Activated gamma-delta T cell treated with anti-CD3 and anti-CD28 coated beads, Interleukin-2, amount 50 U/mL, for 16 hours (primary cell): Measurements from ENCODE around the gene KIF3A.

Experiments used
- DNase-seq: peaks from one replicate; pipeline ENCODE4 v3.0.0-alpha.2; 2020; ENCODE audit warnings: low read depth

Gene KIF3A

DNA sequence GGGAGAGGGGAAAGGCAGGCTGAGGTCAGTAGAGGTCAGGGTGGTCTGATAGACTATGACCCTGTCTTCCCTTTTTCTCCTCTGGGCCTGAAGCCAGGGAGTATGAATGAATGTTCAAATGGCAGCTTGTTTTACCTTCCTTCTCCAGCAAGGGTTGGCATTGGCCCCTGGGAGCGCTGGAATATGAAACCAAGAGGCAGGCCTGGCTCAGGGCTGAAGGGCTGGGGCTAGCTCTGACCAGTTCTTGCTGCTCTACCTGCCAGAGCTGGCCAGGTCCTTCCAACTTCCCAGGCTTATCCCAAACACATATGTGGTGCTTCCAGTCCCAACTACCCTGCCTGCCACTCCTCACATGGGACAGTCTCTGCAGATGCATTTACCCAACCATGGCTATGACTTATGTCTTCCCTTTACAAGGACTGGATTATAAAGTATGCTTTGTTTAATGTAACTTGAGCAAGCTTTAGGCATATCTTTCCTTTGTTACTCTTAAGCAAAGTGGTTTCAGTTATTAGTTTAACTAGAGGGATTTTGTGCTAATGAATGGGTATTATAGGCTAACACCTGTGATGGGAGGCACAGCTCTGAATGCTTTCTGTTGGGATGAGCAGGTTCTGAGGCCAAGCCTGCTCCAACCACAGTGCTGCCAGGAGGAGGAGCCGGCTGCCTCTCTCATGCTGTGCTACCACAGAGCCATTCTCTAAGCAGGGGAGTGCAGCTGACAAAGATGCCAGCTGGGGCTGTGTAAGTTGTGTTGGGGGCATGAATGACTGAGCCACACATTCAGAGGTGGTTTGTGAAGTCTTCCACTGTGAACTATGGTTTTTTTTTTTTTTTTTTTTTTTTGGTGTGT, 16.0 kb upstream of the KIF3A start:
- no peak for DNase-seq

DNA sequence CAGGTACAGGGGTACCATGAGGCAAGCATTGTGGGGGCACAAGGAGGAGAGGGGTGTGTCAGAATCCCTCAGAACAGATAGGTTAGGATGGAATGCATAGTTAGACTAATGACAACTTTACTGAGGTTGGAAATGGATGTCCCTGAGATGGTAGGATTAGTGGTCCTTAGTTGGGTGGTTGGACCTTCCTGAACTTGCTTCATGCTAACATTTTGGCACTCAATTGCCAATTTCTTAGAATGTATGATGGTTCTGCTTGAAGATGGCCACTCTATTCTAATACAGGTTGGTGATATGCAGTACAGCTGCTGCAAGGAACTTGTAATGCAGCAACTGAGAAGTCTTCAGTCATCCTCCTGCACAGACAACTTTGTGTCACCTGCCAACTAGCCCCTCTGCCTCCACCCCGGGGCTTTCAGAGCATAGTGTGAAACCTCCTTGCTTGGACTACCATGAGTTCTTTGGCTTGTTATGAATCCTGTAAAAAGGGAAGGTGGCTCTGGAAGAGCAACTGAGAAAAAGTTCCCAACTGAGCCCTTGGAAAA, 15.3 kb upstream of the KIF3A start:
- no peak for DNase-seq

DNA sequence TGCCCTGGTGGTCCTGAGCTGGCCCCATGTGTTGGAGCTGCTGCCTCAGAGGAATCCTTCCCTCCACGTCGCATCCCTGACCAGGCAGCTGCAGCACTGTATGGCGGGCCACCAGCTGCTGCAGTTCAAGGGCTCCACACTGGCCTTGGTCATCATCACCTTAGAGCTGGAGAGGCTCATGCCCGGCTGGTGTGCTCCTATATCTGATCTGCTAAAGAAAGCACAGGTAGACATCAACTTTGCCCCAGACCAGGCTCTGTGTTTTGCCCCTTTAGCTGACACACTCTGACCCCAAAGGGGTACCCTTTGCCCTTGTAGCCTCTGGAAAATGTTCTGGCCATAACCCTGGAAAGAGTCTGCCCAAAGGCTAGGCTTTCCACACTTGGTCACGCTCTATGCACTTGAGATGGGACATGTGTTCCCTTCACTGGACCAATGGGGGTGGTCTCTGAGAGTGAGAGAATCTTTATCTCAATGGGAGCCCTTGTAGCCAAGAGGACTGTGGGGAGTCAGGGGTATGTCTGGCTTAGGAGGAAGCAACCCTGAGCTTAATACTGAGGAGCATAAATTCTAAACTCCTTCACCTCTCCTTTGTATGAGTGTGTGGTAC, 14.7 kb upstream of the KIF3A start:
- DNase-seq: no peak

DNA sequence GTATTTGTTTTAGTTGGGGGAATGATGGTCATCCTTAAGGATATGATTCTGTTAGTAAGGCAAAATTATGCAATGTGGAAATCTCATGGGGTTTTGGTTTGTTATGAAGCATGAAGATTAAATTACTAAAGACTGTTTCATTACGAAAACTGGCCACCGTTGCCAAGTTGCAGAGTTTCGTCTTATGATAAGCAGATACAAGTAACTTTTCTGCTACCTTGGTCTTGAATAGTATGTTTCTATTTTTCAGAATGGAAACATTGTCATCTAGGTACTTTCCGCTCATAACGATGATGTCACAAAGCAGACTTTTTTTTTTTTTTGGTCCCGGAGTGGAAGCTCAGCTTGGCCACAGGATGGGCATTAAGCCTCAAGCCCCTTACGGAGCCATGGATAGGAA, 14.1 kb upstream of the KIF3A start:
- no peak for DNase-seq

DNA sequence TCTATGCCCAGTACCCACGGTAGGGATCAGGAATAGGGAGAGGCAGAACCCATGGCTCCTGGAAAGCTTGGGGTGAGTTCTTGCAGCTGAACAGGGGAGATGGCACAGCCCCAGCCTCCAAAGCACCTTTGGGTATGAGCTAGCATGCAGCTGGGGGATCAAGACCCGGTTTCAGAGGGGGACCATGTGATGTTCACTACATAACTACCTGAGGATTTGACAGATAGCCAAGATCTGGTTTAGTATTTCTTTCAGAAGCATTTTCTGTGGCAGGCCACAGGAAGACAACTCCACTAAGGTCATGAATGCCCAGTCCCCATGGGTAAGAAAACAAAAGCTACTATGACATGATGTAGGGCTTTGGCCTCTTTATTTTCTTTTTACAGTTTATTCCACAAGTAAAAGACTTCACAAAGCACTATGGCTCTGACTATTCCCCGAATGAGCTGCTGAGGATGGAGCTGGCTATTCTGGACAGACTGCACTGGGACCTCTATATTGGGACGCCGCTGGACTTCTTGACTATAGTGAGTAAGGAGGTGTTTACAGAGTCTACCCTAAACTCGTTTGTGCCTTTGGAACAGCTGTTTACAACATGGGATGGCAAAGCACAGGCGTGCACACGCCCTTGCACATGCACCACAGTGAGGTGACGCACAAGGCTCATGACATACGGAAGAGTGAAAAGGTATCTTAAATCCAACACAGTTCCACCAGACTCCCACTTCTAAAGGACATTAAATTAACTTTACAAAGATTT, 13.3 kb upstream of the KIF3A start:
- DNase-seq: no peak

DNA sequence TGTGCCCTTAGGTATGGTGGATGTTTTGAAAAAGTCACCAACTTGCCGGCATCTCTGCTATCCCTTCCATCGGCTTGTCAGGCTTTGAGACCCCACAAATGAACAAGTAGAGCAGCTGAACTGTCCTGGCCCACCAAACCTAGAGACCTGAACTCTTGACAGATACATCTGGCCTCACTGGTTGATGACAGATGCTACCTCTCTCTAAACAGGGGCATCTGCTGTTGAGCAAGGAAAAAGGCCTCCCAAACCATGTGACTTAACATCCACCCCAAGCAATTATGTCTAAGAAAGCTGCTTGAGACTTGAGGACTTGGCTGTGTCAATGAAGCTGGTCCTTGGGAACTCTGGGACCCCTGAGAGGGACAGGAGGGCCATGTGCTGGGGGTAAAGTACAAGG, 12.2 kb upstream of the KIF3A start:
- no peak for DNase-seq

DNA sequence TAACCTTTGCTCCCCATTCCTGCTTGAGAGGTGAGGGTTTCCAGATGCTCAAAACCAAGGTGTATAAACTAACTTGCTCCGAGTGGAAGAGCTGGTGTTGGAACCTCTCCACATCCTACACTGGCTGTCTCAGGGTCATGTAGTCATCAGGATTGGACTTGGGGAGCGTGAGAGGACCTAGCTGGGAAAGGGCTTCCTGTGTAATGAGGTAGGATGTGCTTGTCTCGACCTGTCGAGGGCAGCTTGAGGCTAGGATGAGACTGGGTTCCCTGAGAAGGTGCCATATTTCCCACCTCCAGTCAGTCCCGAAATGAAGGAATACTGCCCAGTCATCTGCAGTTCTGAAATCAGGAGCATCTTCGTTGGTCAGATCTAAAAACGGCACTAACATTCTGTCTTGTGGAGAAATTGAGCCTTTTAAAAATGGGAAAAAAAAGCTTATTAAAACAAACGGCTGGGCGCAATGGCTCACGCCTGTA, 11.2 kb upstream of the KIF3A start:
- DNase-seq: no peak

DNA sequence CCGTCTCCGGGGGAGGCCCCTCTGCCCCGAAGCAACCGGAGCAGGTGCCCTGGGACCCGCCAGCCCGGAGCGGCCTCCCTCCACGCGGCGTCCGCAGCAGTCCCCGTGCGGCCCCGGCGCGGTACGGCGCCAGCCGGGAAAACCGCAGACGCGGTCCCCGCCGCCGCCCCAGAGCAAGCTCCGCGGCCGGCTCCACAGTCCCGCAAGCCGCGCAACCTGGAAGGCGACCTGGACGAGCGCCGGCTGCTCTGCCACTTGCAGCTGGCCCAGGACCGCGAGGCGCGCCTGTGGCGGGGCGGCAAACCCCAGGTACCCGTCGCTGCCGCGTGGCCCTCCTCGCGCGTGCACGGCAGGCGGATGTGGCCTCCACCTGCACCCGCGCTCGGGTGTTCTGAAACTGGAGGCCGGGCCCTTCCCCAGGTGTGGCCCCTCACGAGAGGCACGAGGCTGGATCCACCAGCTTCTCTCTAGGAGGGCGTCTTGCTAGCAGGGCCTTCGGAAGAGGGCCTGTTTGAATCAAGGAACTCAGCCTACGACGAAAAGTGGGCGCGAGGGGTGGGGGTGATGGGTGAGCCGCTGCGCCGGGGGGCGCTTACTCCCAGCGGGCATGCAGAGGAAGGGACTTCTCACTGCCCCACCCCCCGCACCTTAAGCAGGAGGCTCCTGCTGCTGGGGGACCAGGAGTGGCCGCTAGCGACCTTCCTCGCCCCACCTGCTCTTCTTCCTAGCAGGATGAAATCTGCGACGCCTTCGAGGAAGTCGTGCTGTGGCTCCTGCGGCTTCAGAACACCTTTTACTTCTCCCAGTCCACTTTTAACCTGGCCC, 10.5 kb upstream of the KIF3A start:
- peak; percentile 21 for DNase-seq

DNA sequence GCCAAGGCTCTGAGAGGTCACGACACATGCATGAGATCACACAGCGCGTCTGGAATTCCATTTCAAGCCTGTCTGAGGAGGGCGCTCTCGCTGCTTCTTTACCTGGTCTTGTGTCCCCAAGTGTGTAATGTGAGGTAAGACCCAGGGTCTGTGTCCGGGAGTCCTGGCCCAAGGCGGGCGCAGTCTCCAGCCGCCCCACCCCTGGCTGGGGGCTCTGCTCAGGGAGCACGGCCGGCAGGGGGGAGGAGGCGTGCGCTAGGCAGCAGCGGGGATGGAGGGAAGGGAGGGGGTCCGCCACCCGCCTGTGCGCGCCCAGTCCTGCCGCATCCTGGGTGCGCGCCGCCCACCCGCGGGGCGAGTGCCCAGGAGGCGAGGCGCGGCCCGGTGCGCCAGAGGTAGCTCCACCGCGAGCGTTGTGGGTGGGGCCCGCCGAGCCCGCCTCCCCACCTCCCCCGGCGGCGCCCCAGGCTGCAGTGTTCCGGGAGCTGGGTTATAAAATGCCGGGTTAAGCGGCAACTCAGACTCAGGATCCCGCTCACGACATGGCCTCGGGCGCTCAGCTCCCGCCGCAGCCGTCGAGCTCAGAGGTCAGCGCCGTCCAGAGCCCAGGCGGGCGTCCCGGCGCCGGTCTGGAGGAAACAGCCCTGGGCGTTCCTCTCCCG, 9.7 kb upstream of the KIF3A start, which contains the start of gene CCNI2:
CCNI2 (plus strand) TSS at position 473 of the 662 bp plus-strand sequence; CDS start at position 543, 70 bp downstream.
- peak; percentile 39 for DNase-seq

DNA sequence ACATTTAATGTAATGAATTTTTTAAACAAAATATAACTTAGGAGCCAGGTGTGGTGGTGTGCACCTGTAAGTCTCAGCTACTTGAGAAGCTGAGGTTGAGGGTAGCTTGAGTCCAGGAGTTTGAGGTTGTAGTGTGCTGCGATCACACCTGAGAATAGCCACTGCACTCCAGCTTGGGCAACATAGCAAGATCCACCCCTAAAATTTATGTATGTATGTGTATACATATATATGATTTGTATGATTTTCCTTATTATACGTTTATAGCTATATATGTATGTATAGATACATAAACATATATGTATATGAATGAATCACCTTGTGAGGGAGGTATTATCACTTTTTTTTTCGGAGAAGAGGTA, 9.2 kb upstream of the KIF3A start:
- no peak for DNase-seq

DNA sequence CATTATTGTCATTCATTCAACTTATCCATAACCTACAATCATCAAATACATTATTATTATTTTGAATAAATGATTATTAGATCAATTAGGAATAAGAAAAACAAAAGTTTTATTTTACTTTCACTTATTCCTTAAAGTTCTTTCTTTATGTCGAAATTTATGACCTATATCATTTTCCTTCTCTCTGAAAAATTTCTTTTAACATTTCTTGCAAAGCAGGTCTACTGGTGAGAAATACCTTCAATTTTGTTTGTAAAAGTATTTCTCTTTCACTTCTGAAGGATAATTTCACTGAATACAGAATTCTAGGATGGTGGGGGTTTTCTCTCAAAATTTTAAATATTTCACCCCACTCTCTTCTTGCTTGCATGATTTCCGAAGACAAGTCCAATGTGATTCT, 7.3 kb upstream of the KIF3A start:
- DNase-seq: no peak

DNA sequence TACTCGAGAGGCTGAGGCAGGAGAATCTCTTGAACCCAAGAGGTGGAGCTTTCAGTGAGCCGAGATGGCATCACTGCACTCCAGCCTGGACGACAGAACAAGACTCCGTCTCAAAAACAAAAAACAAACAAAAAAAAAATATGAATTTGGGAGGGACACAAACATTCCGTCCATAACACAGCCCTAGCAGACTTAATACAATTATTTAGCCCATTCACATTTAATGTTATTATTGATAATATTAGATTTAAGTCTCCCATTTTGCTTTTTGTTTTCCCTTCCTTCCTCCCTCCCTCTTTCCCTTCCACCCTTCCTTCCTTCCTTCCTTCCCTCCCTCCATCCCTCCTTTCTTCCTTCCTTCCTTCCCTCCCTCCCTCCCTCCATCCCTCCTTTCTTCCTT, 5.3 kb upstream of the KIF3A start:
- no peak for DNase-seq

DNA sequence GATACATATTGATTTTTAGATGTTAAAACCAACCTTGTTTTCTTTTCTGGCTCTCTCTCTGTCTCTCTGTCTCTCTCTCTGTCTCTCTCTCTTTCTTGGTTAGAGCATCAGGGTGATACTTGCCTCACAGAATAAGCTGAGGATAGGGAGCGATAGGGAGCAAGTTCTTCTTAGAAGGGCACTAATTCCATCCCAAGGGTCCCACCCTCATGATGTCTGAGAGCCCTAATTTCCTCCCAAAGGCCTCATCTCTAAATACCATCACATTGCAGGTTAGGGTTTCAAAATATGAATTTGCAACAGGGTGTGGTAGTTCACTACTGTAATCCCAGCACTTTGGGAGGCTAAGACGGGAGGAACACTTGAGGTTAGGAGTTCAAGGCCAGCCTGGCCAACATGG, 4.8 kb upstream of the KIF3A start:
- no peak for DNase-seq

DNA sequence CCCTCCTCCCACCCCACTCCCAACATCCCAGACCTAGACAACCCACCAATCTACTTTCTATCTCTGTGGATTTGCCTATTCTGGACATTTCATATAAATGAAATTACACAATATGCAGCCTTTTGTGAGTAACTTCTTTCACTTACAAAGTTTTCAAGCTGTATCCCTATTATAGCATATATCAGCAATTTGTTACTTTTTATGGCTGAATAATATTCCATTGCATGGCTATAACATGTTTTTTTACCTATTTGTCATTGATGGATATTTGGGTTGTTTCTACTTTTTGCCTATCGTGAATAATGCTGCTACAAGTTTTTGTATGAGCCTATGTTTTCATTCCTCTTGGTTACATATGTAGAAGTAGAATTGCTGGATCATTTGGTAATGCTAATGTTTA, 1.9 kb upstream of the KIF3A start:
- no peak for DNase-seq

DNA sequence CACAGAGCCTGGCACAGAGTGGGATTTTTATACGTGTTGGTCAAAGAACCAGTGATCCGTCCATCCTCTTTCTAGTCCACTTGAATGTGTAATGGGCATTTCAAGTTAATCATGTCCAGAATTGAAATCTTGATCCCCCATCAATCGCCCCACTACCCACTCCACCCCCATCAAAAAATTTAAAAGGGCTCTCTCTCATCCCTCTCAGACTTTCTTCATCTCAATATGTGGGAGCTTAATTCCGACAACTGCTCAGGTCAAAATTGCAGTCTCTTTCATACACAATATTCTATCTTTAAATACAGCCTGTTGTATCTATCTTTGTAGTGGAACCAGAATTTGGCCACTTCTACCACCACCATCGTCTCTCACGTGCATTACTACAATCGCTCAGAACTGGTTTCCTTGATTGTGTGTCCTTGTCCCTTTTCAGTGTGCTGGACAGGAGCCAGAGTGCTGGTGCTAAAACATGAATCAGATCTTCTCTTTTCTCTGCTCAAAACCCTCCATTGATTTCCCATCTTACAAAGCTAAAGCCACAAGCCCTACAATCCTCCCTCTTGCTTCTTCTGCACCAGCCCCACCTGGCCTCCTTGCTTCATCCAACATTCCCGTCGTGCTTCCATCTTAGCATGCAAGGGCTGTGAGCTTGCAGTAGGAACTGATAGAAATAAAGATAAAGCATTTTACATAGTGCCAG, 786 bp upstream of the KIF3A start:
- DNase-seq: no peak

DNA sequence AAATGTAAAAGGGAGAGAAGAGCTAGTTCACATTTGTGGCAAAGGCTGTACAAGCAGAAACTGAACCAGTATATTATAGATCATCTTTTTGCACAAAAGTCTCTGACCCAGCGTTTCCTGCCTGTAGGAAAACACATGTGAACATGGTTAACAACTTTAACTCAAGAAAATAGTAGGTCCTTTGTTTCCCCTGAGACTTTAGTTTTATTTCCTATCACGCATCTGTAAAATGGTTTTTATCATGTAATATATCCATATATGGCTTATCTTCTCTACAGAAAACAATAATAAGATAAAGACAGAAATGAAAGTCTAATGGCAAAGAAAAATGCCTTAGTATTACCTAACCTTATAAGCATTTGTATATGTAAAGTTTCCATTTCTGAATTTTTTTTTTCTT, 2.7 kb downstream of the KIF3A start:
- no peak for DNase-seq

DNA sequence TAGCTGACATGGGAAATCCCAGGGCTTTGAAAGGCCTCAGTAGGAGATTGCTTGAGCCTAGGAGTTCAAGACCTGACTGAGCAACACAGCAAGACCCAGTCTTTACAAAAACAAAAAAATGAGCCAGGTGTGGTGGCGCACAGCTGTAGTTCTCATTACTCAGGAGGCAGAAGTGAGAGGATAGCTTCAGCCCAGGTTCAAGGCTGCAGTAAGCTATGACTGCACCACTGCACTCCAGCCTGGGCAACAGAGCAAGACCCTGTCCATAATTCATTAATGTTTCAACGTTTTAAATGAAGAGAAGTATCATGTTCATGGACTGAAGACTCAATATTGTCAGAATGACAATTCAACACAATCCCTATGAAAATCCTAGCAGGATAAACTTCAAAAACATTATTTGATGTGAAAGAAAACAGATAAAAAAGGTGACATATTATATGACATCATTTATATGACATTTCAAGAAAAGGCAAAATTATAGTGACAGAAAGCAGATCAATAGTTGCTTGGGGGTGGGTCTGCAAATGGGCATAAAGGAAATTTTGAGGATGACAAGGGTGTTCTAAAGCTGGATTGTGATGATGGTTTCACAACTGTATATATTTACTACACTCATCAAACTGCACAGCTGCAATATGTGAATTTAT, 3.7 kb downstream of the KIF3A start:
- DNase-seq: no peak

DNA sequence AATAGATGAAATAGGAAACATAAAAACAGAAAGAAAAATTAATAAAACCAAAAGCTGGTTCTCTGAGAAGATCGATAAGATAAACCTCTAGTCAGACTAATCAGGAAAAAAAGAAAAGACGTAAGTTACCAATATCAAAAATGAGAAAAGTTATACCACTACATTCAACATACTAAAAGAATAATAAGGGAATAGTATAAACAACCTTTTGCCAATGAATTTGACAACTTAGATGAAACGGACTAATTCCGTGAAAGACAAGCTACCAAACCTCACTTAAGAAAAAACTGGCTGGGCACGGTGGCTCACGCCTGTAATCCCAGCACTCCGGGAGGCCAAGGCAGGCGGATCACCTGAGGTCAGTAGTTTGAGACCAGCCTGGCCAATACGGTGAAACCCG, 7.5 kb downstream of the KIF3A start:
- DNase-seq: no peak

DNA sequence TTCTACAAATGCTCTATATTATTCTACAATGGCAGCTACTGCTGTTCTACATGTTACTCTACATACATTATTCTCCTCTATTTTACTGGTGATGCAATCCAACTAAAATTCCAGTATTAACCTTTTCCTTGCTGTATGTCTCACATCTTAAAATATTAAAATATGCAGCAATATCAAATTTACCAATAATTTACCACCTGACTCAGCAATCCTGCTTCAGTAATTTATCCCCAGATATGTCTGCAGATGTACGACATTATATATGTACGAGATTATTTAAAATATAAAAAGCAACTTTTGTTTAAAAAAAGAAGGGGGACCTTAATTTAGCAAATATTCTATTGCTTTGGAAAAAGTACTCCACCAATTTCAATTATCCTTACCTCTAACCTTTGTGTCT, 11.6 kb downstream of the KIF3A start:
- DNase-seq: no peak
